NCI-H69 (cell line): ENCODE results near the gene LRCOL1.
A peak's percentile ranks its signal among the peaks of the same experiment; 100 is the strongest.

Experiments
- DNase-seq: peaks from one replicate; lab custom pipeline; 2025; lab: John Stamatoyannopoulos, UW

The LRCOL1 gene

DNA sequence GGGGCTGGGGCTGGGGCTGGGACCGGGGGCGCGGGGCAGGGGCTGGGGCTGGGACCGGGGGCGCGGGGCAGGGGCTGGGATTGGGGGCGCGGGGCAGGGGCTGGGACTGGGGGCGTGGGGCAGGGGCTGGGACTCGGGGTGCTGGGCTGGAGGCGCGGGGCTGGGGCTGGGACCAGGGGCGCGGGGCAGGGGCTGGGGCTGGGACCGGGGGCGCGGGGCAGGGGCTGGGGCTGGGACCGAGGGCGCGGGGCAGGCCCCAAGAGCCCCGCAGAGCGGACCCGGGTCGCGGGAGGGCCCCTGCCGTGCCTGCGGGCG lies 8.6 kb upstream of the LRCOL1 start:
- no peak for DNase-seq

DNA sequence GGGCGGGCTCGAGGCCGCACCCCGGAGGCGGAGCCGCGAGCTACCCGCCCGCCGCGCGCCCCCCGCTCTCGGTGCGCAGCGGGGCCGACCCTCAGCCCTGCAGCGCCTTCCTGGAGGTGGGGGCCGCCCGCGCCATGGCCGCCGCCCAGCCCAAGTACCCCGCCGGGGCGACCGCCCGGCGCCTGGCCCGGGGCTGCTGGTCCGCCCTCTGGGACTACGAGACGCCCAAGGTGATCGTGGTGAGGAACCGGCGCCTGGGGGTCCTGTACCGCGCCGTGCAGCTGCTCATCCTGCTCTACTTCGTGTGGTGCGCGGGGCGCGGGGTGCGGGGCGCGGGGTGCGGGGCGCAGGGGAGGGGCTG lies 8.3 kb upstream of the LRCOL1 start, which contains the start of gene P2RX2:
P2RX2 (plus strand) TSS at position 94 of the 361 bp plus-strand sequence; CDS start at position 135, 41 bp downstream.
- peak; percentile 63 for DNase-seq

DNA sequence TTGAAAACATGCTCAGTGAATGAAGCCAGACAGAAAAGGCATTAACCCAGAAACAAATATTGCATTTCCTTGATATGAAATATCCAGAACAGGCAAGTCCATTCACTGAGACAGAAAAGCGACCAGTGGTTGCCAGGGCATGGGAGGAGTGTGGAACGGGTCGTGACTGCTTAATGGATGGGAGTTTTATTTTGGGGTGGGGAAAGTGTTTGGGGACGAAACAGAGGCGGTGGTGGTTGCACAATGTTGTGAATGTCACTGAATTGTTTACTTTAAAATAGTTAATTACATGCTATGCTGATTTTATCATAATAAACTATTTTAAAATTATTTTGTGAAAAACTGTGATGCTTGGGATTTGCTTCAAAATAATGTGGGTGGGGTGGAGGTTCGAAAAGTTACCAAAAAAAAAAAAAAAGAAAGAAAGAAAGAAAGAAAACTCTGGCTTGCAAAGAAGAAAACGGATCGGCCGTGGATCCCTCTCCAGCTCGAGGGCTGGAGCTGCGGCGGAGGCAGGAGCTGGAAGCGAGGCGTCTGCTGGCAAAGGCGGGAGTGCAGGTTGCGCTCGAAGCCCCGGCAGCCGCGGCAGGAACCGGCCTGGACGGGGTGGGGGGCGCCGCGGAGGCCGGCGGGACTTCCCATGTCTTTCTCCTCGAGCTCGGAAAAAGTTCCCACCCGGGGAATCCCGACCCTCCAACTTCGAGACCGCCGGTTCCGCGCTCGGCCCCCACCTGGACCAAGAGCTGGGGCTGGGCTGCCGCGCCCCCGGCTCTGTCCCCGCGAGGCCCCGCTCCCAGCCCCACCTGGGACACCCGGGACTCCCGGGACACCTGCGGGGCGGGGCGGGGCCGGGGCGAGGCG lies 7.7 kb upstream of the LRCOL1 start:
- peak; percentile 63 for DNase-seq

DNA sequence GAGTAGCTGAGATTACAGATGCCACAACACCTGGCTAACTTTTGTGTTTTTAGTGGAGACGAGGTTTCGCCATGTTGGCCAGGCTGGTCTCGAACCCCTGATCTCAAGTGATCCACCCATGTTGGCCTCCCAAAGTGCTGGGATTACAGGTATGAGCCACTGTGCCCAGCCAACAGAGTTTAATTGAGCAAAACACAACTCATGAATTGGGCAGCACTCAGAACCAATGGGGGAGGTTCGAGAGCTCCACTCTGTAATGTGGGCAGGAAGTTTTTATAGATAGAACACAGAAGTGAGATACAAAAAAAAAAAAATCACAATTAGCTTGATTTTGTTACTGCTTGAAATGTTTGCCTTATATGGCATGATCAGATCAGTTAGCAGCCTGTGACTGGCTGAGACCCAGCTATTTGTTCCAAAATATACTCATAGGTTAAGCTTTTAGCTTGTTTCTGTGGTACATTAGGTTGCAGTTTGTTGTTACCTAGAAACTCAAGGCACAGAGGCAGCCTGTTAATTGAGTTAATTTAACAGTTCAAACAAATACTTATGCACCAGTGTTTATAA lies 6.8 kb upstream of the LRCOL1 start:
- DNase-seq, result no peak

DNA sequence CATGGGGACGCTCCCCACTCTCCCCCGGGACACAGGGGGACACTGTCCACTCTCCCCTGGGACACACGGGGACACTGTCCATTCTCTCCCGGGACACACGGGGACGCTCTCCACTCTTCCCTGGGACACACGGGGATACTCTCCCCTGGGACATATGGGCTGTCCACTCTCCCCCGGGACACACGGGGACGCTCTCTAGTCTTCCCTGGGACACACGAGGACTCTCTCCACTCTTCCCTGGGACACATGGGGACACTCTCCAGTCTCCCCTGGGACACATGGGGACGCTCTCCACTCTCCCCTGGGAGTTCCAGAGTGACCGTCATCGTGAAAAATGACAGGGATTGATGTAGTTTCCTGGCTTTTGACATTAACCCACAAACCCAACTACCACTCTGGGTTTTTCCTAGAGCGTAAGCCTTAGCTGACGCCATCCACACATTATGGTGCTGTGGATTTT lies 5.2 kb upstream of the LRCOL1 start:
- no peak for DNase-seq

DNA sequence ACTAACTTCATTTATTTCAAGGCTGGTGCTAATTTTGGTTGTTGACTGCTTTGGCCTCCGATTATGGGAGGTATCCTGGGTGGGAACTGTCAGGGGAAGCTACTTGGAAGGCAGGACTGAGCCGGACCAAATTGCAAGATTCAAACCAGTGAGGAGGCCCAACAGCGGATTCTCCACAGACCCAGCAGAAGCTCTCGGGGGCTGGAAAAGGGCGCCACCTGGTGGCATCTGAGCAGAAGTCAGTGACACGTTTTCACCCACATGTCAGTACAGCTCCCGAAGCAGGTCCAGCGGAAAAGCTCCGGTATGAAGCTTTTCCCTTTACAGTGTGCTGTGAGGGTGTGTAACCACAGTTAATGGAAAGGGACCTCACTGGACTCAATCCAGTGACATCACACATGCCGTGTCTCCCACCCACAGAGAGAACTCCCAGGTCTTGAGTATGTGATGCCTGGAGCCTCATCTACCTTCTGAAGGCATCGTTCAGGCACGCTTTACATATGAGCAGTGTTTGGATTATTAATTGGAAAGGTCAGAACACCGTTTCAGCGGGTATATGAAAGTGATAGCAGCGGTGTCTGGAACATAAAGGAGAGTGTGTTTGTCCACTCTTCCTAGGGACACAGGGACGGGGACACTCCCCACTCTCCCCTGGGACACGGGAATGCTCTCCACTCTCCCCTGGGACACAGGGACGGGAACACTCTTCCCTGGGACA lies 4.6 kb upstream of the LRCOL1 start:
- peak; percentile 83 for DNase-seq

DNA sequence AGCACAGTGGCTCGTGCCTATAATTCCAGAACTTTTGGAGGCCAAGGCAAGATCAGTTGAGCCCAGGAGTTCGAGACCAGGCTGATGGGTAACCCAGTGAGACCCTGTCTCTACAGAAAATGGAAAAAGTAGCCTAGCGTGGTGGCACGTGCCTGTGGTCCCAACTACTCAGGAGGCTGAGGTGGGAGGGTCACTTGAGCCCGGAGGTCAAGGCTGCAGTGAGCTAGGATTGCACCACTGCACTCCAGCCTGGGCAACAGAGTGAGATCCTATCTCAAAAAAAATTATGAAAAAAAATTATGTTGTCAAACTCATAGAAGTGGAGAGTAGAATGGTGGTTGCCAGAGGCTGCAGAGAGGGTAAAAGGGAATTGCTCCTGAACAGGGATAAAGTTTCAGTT lies 3.6 kb upstream of the LRCOL1 start:
- DNase-seq, result no peak

DNA sequence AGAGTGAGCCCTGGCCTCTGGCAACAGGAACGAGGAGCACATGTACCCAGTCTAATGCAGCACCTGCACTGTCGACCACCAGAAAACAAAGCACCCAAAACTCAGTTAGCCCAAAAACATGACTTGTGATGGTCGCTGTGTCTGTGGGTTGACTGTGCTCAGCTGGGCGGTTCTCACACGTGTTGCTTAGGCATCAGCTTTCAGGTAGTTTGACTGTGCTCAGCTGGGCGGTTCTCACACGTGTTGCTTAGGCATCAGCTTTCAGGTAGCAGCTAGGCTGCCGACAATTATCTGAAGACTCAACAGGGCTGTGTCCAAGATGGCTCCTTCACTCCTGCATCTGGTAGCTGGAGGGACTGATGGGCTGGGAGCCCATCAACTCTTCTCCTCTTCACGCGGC lies 1.2 kb upstream of the LRCOL1 start:
- no peak for DNase-seq

DNA sequence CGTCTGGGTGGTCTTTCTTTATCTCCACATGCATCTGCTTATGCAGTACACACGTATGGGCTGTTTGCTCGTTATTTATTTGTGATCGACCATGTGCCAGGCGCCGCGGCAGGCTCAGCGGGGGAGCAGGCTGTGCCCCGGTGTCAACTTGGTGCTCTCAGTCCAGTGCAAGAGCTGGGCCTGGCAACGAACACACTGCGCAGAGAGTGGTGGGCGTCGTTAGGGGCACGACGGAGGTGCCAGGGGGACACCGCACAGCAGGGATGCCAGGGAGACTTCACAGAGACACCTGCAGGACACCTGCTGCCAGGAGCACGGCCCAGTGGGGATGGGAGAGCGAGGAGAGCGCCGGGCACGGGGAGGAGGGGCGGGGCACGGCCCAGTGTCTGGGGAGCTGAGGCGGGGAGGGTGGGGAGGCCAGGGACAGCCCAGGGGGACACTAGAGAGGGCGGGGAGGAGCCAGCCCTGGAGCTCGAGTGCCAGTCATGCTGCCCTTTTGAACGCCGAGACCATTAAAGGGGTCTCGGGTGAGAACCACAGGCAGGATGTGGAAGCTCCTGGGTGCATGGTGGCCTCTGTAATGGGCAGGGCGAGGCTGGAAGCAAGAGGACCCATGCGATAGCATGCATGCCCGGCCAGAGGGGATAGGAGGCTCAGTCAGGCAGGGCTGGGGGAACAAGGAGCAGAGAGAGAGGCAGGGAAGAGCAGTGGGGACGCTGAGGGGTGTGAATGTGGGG lies 652 bp upstream of the LRCOL1 start:
- no peak for DNase-seq

DNA sequence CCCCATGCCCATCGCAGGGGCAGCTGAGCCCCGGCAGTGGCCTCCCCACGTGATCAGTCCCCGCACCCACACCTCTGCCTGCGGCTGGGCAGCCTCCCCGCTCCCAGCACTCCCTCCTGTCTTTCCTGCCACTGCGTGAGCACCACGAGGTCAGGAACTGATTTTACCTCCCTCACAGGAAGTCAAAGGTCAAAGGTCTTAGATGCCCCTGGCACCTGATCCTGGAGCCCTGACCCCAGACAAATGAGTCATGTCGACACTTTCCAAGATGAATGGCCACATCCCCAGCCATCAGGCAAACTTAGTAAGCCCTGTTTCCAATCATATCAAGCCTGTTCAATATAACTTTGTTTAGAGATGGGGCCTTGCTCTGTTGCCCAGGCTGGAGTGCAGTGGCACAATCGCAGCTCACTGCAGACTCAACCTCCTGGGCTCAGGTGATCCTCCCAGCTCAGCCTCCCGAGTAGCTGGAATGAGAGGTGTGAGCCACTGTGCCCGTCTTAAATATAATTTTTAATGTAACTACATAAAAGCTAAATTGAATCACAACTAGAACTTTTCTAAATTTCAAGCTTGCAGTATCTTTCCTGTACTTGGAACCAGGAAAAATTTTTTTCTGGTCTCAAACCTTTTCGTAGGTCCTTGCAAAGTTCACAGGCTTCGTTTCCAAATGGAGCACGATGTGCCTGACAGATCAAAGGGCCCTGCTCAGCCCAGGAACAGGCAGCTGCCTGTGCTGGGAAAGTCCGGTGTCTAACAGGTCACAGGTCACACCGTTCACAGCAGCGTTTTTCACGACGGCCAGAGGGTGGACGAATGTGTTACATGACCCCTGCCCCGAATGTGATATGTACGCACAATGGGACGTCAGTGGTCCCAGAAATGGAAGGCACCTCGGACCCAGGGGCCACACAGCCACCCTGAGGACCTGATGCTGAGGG lies 1.9 kb downstream of the LRCOL1 start:
- no peak for DNase-seq

DNA sequence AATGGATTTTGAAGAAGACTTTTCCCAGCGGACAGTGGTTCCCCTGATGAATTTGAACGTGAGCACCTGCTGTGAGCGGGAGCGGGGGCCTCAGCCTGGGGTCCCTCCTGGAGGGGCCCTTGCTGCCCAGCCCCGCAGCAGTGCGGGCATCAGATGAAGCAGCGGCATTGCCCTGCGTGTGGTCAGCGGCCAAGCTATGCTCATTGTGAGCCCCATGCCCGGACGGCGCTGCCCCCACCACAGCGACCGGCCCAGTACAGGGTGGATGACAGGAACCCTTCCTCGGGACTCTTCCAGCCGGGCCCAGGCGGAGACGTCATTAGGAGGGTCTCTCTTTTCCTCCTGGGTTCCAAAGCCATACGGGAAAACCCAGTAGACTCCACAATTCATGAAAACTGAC lies 3.5 kb downstream of the LRCOL1 start:
- no peak for DNase-seq

DNA sequence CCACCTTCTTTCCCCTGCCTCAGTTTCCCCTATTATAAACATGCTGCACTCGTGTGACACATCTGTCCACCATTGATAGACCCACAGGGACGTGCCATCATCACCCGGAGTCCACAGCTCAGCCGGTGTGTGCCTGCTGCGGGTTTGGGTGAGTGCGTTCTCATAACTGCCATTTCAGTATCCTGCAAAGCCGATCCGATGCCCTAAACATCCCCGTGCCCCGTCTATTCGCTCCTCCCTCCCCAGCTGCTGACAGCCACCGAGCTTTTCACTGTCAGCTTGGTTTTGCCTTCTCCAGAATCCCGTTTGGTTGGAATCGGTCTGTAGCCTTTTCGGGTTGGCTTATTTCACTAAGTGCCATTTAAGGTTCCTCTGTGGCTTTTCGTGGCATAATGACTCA lies 3.9 kb downstream of the LRCOL1 start:
- DNase-seq, result no peak

DNA sequence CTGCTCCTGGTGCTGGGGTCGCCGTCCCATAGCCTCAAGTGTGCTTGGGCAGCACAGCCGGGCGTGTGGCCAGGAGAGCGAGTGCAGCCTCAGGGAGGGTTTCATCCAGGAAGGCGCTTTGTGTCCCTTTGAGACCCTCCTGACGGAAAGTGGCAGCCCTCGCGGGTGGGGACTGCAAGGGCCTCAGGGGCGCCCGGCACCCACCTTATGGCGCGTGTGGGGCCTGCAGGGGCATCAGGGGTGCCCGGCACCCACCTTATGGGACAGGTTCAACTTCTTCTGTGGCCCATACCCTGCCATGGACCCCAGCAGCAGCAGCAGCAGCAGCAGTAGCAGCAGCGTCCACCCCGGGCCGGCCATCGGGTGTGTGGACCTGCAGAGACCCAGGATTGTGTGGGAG lies 4.5 kb downstream of the LRCOL1 start:
- DNase-seq, result no peak

DNA sequence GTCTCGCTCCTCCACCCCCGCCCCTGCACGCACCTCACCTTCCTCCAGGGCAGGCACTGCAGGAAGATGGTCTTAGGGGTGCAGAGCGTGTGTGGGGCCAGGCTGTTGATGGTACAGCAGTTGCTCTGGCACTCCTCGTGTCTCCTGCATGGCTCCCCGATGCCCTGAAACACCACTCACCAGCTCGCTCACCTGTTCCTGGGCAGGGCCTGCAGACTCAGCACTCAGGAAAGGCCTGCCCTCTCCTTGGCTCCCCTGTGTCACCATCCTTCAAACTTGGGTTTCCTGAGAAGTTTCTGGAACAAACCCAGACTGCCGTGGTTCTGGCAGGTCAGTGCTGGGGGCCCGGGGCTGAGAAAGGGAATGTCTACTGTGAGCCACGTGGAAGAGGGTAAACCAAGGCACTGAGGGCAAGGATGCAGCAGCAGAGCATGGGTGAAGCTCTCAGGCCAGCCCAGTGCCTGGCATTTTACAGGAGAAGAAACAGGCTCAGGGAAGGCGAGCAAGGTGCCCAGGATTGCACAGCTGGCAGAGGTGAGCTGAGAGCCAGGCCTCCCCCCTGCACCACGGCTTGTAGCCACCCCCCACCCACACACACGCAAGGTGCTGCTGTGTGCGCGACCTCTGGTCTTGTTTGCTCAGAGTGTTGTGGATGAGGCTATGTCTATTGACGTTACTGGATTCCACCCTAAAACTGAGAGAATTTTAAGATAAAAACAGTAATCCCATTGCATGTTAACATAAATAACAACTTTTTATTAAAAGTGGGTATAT lies 5.5 kb downstream of the LRCOL1 start:
- no peak for DNase-seq

DNA sequence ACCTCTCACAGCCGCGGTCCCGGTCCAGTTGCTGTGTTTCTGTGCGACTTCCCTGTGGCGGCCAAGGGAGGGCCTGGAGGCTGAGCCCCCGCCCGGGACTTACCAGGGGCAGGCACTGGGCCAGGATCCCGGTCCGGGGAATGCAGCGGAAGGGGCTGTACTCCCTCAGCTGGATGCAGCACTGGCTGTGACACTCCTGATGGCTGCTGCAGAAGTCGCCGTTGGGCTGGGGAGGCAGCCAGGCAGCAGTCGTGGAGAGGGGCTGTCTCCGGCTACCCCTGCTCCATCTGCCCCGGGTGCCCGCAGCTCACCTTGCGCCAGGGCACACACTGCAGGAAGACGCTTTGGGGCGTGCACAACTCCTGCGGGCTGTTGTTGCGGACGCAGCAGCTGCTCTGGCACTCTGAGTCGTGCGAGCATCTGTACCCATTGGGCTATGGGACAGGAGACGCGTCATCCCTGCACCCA lies 6.2 kb downstream of the LRCOL1 start:
- DNase-seq, result peak; percentile 32

DNA sequence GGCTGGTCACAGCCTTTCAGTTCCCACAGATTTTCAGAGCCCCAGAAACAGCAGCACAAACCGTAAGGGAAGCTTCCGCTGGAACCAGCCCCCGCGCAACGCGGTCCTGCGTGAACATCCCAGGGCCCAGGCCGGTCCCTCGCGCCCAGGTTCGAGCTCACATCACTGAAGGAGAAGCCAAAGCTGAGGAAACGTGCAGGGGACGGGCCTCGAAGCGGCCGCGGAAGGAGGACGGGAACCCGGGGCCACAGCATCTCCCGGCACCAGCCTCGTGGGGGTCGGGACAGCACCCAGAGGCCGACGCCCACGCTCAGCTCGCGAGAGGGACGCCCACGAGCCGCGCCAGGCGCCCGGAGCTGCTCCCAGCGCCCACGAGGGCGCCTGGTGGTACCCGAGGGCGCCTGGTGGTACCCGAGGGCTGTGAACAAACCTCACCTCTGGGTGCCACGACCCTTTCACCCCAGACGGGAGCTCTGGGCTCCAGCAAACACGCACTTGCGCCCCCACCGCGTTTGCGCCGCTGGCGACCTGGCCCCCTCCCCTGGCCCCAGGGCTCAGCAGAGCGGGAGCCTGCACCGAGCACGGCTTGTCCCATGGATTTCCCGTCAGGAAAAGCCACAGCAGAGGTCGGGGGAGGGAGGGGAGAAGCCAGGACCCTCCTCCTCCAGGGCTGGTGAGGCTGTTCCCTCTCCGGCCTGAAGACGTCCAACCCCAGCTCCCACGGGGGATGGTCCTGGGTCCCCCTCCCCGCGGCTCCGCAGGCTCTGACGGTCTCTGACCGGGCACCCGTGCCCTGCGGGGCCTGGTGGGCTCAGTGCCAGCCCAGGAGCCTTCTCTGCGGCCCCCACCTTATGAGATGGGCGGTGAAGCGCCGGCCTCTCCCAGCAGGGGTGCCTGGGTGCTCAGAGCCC lies 6.9 kb downstream of the LRCOL1 start:
- DNase-seq, result no peak

DNA sequence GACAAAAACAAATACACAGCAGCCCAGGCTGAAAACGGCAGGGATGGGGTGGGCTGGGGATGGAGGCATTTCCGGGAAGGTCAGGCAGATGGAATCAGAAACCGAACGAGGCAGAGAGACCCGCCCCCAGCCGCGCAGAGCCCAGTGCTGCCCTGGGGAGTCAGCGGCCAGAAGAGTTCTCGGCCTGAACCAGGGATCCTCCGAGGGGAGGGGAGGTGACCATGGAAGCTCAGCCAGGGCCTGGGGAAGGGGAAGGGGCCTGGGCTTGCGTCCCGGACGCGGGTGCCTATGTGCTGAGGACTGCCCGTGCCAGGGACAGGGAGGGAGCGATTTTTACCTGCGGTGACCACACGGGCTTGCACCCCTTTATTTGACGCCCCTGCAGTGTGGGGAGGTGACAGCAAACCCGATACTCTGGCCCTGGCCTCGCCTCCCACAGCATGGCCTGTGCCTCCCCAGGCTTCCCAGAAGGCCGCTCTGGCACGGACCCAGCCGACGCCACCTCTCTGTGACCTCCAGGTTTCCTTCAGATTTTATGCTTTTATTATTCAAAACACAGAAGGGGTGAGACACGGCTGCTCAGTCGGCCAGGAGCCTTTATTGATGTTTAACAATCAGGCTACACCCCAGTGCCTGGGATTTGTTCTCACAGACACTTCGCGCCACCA lies 7.7 kb downstream of the LRCOL1 start:
- DNase-seq, result peak; percentile 17

DNA sequence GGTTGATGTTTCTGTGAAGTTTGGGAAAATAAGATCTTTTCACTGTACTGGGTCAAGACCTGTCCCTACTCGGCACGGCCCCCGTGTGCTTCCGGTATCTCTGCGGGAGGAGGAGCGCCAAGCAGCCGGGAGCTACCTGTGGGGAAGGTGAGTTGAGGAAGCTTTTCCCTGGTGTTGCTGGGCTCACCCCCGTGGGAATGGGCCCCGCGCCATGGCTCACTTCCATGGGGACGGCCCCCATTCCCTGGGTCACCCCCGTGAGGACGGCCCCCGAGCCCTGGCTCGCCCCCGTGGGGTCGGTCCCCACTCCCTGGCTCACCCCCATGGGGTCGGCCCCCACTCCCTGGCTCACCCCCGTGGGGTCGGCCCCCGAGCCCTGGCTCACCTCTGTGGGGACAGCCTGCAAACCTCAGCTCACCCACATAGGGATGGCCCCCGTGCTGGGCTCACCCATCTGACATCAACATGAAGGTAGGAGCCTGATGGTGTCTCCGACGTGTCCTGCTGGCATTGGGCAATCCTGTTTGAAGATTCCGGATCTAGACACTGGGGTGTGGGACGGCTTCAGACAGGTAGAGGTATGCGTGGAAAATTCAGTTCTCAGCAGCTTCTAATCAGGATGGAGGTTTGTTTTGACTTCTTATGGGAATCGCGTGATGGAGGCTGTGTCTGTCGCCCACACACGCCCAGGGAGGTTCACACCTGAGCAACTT lies 9.1 kb downstream of the LRCOL1 start:
- DNase-seq, result peak; percentile 46
